Measurements from ENCODE around the gene ELMO2.

DNA sequence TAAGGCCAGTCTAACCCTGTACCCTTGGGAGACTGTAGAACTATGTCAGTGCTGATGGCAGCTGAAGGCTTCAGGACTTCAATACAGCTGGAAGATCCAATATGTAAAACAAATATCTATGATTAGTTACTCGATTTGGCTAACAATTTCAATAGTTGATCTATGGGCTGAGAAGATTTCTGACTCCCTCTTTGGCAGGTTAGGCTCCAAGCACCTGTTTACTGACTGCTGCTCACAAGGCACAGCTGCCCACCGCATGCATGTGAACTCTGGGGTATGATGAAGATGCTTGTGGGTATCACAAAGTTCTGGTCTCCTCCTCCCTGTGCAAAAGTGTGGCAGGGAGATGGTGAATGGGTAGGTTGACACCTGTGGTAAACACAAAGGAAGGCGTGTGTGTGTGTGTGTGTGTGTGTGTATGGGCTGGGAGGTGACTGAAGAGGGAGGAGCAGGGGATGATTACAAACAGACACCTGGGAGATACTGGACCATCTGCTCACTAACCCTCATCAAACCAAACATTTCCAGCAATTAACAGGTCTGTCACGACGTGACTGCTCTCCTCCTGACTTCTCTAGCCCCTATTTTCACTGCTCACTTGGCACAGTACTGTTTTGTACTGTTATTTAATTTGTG is 18.1 kb downstream of the ELMO2 start:
- no peak for TF ChIP-seq ZNF510 (tag by site-specific recombination; IDR thresholded peaks at IDR 0.05; ENCODE audit: insufficient replicate concordance)
- no peak for TF ChIP-seq HIC1 (tag by site-specific recombination; IDR thresholded peaks at IDR 0.05)
- no peak for TF ChIP-seq ZNF600 (tag by site-specific recombination; IDR thresholded peaks at IDR 0.05)
- TF ChIP-seq, protein P1, sequence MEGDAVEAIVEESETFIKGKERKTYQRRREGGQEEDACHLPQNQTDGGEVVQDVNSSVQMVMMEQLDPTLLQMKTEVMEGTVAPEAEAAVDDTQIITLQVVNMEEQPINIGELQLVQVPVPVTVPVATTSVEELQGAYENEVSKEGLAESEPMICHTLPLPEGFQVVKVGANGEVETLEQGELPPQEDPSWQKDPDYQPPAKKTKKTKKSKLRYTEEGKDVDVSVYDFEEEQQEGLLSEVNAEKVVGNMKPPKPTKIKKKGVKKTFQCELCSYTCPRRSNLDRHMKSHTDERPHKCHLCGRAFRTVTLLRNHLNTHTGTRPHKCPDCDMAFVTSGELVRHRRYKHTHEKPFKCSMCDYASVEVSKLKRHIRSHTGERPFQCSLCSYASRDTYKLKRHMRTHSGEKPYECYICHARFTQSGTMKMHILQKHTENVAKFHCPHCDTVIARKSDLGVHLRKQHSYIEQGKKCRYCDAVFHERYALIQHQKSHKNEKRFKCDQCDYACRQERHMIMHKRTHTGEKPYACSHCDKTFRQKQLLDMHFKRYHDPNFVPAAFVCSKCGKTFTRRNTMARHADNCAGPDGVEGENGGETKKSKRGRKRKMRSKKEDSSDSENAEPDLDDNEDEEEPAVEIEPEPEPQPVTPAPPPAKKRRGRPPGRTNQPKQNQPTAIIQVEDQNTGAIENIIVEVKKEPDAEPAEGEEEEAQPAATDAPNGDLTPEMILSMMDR (tag by site-specific recombination; IDR thresholded peaks at IDR 0.05), result no peak
- no peak for TF ChIP-seq PATZ1 (tag by site-specific recombination; IDR thresholded peaks at IDR 0.05)
- TF ChIP-seq ZNF621 (tag by site-specific recombination; IDR thresholded peaks at IDR 0.05), result no peak
- TF ChIP-seq SP7 (tag by site-specific recombination; IDR thresholded peaks at IDR 0.05), result no peak
- TF ChIP-seq ZNF518A (tag by site-specific recombination; conservative IDR thresholded peaks at IDR 0.05; ENCODE audit: low read depth), result no peak
- TF ChIP-seq ZNF132 (tag by site-specific recombination; IDR thresholded peaks at IDR 0.05; ENCODE audit: borderline replicate concordance), result no peak
- TF ChIP-seq SCRT1 (tag by site-specific recombination; IDR thresholded peaks at IDR 0.05; ENCODE audit: borderline replicate concordance), result no peak
- no peak for TF ChIP-seq REST (tag by site-specific recombination; IDR thresholded peaks at IDR 0.05)
- TF ChIP-seq ZBTB11 (tag by site-specific recombination; conservative IDR thresholded peaks at IDR 0.05; ENCODE audit: low read depth), result no peak
- no peak for TF ChIP-seq ZNF76 (tag by site-specific recombination; IDR thresholded peaks at IDR 0.05; ENCODE audit: borderline replicate concordance, low read depth)

Measured in HEK293 (cell line).